Spleen (tissue), 11 donors: Measurements from ENCODE around the gene DNASE2. TPM values are rescaled to one million over a fixed set of nuclear protein-coding genes. Genes with fewer than 3 reads are reported as not detected.

Source experiments
- DNase-seq: peaks from one replicate; pipeline ENCODE4 v3.0.0-alpha.2; 2020
- H3K27ac ChIP-seq, 8 donors: fragments of 200-600 bp; sonication (generic) in 7 of 8; 1 replicate in 4 of 8; 2 replicates in 4 of 8; pipeline versions ENCODE4 v1.5.0 to v1.8.0; 2016 to 2021; ENCODE audit warnings: inconsistent platforms in 4 of 8, mild to moderate bottlenecking in 4 of 8, moderate library complexity in 1 of 8
- H3K27me3 ChIP-seq, 7 donors: fragments of 200-600 bp; sonication (generic) in 6 of 7; replicated peaks in 1 of 7; 1 replicate in 4 of 7; 2 replicates in 3 of 7; pipeline versions ENCODE4 v1.5.0 to v1.8.0; 2016 to 2021; ENCODE audit warnings: inconsistent platforms in 3 of 7, mild to moderate bottlenecking in 1 of 7
- H3K36me3 ChIP-seq, 6 donors: fragments of 200-600 bp; sonication (generic) in 5 of 6; 1 replicate in 4 of 6; 2 replicates in 2 of 6; pipeline versions ENCODE4 v1.5.0 to v1.8.0; 2016 to 2021; ENCODE audit warnings: inconsistent platforms in 2 of 6
- H3K4me1 ChIP-seq, 6 donors: fragments of 200-600 bp; sonication (generic) in 5 of 6; 1 replicate in 3 of 6; 2 replicates in 3 of 6; pipeline versions ENCODE4 v1.5.0 to v1.8.0; 2016 to 2021; ENCODE audit warnings: inconsistent platforms in 3 of 6
- H3K4me3 ChIP-seq, 8 donors: fragments of 200-600 bp; sonication (generic) in 7 of 8; 1 replicate in 4 of 8; 2 replicates in 4 of 8; pipeline versions ENCODE4 v1.5.0 to v1.8.0; 2016 to 2021; ENCODE audit warnings: inconsistent platforms in 4 of 8, mild to moderate bottlenecking in 4 of 8, moderate library complexity in 2 of 8
- H3K9me3 ChIP-seq, 8 donors: fragments of 200-600 bp; sonication (generic) in 7 of 8; 1 replicate in 4 of 8; 2 replicates in 4 of 8; pipeline versions ENCODE4 v1.5.0 to v1.8.0; 2016 to 2021; ENCODE audit warnings: inconsistent platforms in 4 of 8
- CTCF ChIP-seq, 11 experiments: fragments of 200-600 bp in 7 of 11; fragments of 450-650 bp in 4 of 11; sonication (generic) in 4 of 11; IDR thresholded peaks in 8 of 11; conservative IDR thresholded peaks in 3 of 11; 1 replicate in 7 of 11; 2 replicates in 4 of 11; pipeline versions ENCODE4 v1.4.0 to v1.8.0; 2016 to 2021; ENCODE audit warnings: antibody characterized with exemption in 11 of 11, inconsistent platforms in 4 of 11, mild to moderate bottlenecking in 1 of 11
- POLR2A ChIP-seq, 3 donors: fragments of 450-650 bp; IDR thresholded peaks; one replicate each; pipeline ENCODE4 v1.5.1; 2017; ENCODE audit warnings: antibody characterized with exemption in 3 of 3, mild to moderate bottlenecking in 1 of 3
- POLR2AphosphoS5 ChIP-seq, 3 donors: sonication (generic); formaldehyde crosslinking; IDR thresholded peaks; one replicate each; pipeline ENCODE4 v1.5.1; 2017; ENCODE audit warnings: antibody characterized with exemption in 3 of 3
- WGBS, 5 donors: extraction: QIAGEN DNeasy Blood & Tissue Kit in 3 of 5; methylation state at CpG; one replicate each; pipeline versions ENCODE4 v1.1.5 to v1.1.7; 2013 to 2018; 5-methylcytosine and 5-hydroxymethylcytosine counted together
- intact Hi-C: fragments of 100-400 bp; cut with DNase I; formaldehyde crosslinking; loops from one replicate; pipeline ENCODE4 v1.15.0; 2023; ENCODE audit warnings: low total_unique reads
- polyA plus RNA-seq, 3 donors: library from polyadenylated mRNA; stranded (reverse); fragments of 200-250 nt; gene quantifications; one replicate each; pipeline ENCODE4 v1.2.1, GENCODE V29; 2013
- total RNA-seq, 7 donors: library from RNA; depleted of rRNA in 3 of 7; stranded (reverse); fragments of >200 nt in 3 of 7; fragmentation: NEBNext Ultra II Directional in 4 of 7; extraction: Animal tissue kit (Norgen Biotek cat#: 25700) in 4 of 7; gene quantifications; one replicate each; pipeline versions ENCODE4 v1.1.0 to v1.2.1, GENCODE V29; 2016 to 2021
- donor health status: healthy with polysubstance abuse.
- donor health status: DM: no; HTN: no; CAD: no; lungs with moderate emphysema.
- donor health status: DM: no; HTN: no; CAD: no.
- donor health status: Bipolar disorder and iron deficiency.
- donor health status: healthy.
- donor health status: DM: no; HTN: no; CAD: no.
- donor health status: DM: yes; HTN: yes; CAD: no.

The DNASE2 gene
- total and polyA plus RNA-seq, 10 donors, result 19.5 to 36.1 (median 26.3) TPM

- DNase-seq, result no peak
Measured at GRCh38 chr19:12865746-12866415, 15.4 kb downstream of the DNASE2 start.

GRCh38 chr19:12864721-12865715 is 16.2 kb downstream of the DNASE2 start:
- H3K27me3 ChIP-seq, result peaks cover 0 to 19% (median 0%) of the 10 kb centered on the region in 7 donors
- H3K4me1 ChIP-seq, result peaks cover 0 to 15% (median 13%) of the 10 kb centered on the region in 6 donors
- H3K36me3 ChIP-seq, result no peaks in the 10 kb centered on the region
- H3K9me3 ChIP-seq, result no peaks in the 10 kb centered on the region
- TF ChIP-seq POLR2AphosphoS5 (IDR thresholded peaks at IDR 0.05) (no peak), CTCF (IDR thresholded peaks at IDR 0.05 in 8 of 11, conservative IDR thresholded peaks at IDR 0.05 in 3 of 11) (no peak)
- H3K27ac ChIP-seq, result no peak overlapping the region
- intact Hi-C loops, result no loop called here
- DNase-seq, result no peak
- 87 to 91% (median 90%) methylated on average over 33 to 34 of the region's 34 CpGs for WGBS, 5 donors
- no peak overlapping the region for H3K4me3 ChIP-seq

More at GRCh38 chr19:12865746-12866415, 15.4 kb downstream of the DNASE2 start:
- intact Hi-C loops, result no loop called here
- peaks cover 0 to 19% (median 0%) of the 10 kb centered on the region in 7 donors for H3K27me3 ChIP-seq
- H3K4me3 ChIP-seq, result no peak overlapping the region
- no peak overlapping the region for H3K27ac ChIP-seq
- TF ChIP-seq CTCF (IDR thresholded peaks at IDR 0.05 in 8 of 11, conservative IDR thresholded peaks at IDR 0.05 in 3 of 11) (no peak), POLR2A (IDR thresholded peaks at IDR 0.05) (no peak), POLR2AphosphoS5 (IDR thresholded peaks at IDR 0.05) (no peak)
- WGBS, 5 donors, result 84 to 91% (median 89%) methylated on average over 12 to 19 of the region's 19 CpGs
- no peaks in the 10 kb centered on the region for H3K9me3 ChIP-seq
- no peaks in the 10 kb centered on the region for H3K36me3 ChIP-seq
- peaks cover 0 to 15% (median 13%) of the 10 kb centered on the region in 6 donors for H3K4me1 ChIP-seq

GRCh38 chr19:12864143-12864542 is 17.1 kb downstream of the DNASE2 start:
- no peaks in the 10 kb centered on the region for H3K36me3 ChIP-seq
- no peak overlapping the region for H3K4me3 ChIP-seq
- no peak for DNase-seq
- peaks cover 0 to 15% (median 13%) of the 10 kb centered on the region in 6 donors for H3K4me1 ChIP-seq
- intact Hi-C loops, result no loop called here
- 66 to 97% (median 89%) methylated on average over 4 of the region's 4 CpGs for WGBS, 5 donors
- H3K27ac ChIP-seq, result no peak overlapping the region
- no peaks in the 10 kb centered on the region for H3K9me3 ChIP-seq
- peaks cover 0 to 19% (median 0%) of the 10 kb centered on the region in 7 donors for H3K27me3 ChIP-seq
- TF ChIP-seq POLR2A (IDR thresholded peaks at IDR 0.05), result no peak
- TF ChIP-seq CTCF (IDR thresholded peaks at IDR 0.05 in 8 of 11, conservative IDR thresholded peaks at IDR 0.05 in 3 of 11), result no peak
- TF ChIP-seq POLR2AphosphoS5 (IDR thresholded peaks at IDR 0.05), result no peak

DNA sequence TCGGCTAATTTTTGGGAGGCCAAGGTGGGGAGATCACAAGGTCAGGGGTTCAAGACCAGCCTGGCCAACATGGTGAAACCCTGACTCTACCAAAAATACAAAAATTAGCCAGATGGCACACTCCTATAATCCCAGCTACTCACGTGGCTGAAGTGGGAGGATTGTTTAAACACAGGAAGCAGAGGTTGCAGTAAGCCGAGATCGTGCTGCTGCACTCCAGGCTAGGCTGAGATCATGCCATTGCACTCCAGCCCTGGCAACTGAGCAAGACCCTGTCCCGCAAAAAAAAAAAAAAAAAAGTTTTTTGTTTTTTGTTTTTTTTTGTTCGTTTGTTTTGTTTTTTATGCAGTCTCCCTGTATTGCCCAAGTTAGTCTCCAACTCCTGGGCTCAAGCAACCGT is 21.7 kb downstream of the DNASE2 start:
- WGBS, 5 donors, result 59 to 70% (median 65%) methylated on average over 7 of the region's 7 CpGs
- intact Hi-C loops, result no loop called here
- no peaks in the 10 kb centered on the region for H3K4me1 ChIP-seq
- H3K36me3 ChIP-seq, result no peaks in the 10 kb centered on the region
- DNase-seq, result no peak
- no peak overlapping the region for H3K27ac ChIP-seq
- peaks cover 0 to 27% (median 20%) of the 10 kb centered on the region in 8 donors for H3K9me3 ChIP-seq
- no peak overlapping the region for H3K4me3 ChIP-seq
- TF ChIP-seq CTCF (IDR thresholded peaks at IDR 0.05 in 8 of 11, conservative IDR thresholded peaks at IDR 0.05 in 3 of 11) (no peak), POLR2A (IDR thresholded peaks at IDR 0.05) (no peak), POLR2AphosphoS5 (IDR thresholded peaks at IDR 0.05) (no peak)
- H3K27me3 ChIP-seq, result peaks cover 0 to 9% (median 0%) of the 10 kb centered on the region in 7 donors
